ENCODE data around the gene FAM114A1. TPM values are rescaled to one million over a fixed set of nuclear protein-coding genes. Genes with fewer than 3 reads are reported as not detected.

The FAM114A1 gene
- 33.0 and 38.6 TPM in 2 replicates for total RNA-seq (2014; rRNA removed; shearing (Covaris generic))
- polyA plus RNA-seq (2015; cell fraction: cytosol; rRNA removed) = 20.1 and 21.9 TPM in 2 replicates
- polyA plus RNA-seq (2015; cell fraction: nucleus; rRNA removed) = 8.8 and 15.2 TPM in 2 replicates

GRCh38 chr4:38867478-38868058 is at the start of gene FAM114A1:
TSS of gene FAM114A1 (plus strand) at chr4:38867806. CDS start at chr4:38878079, 10,273 bp downstream.
- in situ Hi-C loops (cut with HindIII; ENCODE audit: low pct_unique_long_range_greater_than_20kb, low sequenced_read_pairs) = no loop called here
- DNase-seq (ENCODE audit: low read depth, low spot score) = peak; percentile 73

GRCh38 chr4:38818441-38818976 is 49.1 kb upstream of the FAM114A1 start:
- DNase-seq (ENCODE audit: low read depth, low spot score) = peak; percentile 90
- in situ Hi-C loops (cut with HindIII; ENCODE audit: low pct_unique_long_range_greater_than_20kb, low sequenced_read_pairs) = no loop called here

- DNase-seq (ENCODE audit: low read depth, low spot score) = peak; percentile 41
Observed at GRCh38 chr4:38819569-38819968, 48.0 kb upstream of the FAM114A1 start.

DNA sequence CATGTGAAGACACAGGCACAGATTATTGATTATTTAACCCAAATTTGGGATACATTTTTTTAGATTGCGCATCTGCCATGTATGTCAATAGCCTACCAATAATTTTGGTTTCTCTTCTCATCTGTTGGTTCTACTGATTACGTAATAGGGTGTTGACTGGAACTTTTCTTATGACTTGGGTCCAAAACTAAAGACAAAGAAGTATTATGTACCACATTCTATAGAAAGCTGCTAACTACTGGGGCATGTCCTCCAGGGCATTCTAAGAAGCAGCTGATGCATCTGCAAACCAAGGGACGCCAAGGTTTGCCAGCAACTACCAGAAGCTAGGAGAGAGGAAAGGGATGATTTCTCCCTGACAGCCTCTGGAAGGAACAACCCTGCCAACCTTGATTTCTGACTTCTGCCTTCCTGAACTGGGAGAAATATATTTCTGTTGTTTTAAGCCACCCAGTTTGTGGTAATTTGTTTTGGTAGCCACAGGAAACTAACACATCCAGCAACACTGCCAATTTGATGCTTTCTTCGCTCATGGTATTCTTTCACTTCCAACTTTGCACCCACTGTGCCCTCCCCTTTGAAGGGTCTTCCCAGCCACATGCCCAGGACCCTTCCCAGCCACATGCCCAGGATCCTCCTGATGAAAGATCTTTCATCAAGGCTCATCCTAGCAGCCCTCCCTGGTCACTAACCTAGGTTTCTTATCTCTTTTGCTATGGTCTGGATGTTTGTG is 47.1 kb upstream of the FAM114A1 start:
- DNase-seq (ENCODE audit: low read depth, low spot score) = peak; percentile 90
- in situ Hi-C loops (cut with HindIII; ENCODE audit: low pct_unique_long_range_greater_than_20kb, low sequenced_read_pairs) = no loop called here

More at GRCh38 chr4:38819569-38819968, 48.0 kb upstream of the FAM114A1 start:
- in situ Hi-C loops (cut with HindIII; ENCODE audit: low pct_unique_long_range_greater_than_20kb, low sequenced_read_pairs) = no loop called here

DNA sequence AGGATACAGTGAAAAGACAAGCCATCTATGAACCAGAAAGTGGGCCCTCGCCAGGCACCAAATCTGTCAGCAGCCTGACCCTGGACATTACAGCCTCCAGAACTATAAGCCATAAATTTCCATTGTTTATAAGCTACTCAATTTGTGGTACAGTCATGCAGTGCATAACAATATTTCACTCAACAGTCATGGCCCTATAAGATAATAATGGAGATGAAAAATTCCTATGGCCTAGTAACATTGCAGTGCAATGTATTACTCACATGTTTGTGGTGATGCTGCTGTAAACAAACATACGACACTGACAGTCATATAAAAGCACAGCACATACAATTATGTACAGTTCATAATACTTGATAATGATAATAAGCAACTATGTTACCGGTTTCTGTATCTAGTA is 45.9 kb upstream of the FAM114A1 start:
- no peak for DNase-seq (ENCODE audit: low read depth, low spot score)
- in situ Hi-C loops (cut with HindIII; ENCODE audit: low pct_unique_long_range_greater_than_20kb, low sequenced_read_pairs) = no loop called here

DNA sequence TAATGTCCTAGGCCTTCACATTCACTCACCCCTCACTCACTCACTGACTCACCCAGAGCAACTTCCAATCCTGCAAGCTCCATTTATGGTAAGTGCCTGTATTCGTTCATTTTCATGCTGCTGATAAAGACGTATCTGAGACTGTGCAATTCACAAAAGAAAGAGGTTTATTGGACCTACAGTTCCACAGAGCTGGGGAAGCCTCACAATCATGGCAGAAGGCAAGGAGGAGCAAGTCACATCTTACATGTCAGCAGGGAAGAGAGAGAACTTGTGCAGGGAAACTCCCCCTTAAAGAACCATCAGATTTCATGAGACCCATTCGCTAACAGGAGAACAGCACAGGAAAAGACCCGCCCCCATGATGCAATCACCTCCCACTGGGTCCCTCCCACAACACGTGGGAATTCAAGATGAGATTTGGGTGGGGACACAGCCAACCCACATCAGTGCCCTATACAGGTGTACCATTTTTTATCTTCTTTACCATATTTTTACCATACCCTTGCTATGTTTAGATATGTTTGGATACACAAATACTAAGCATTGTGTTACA is 44.8 kb upstream of the FAM114A1 start:
- no peak for DNase-seq (ENCODE audit: low read depth, low spot score)
- in situ Hi-C loops (cut with HindIII; ENCODE audit: low pct_unique_long_range_greater_than_20kb, low sequenced_read_pairs) = no loop called here

DNA sequence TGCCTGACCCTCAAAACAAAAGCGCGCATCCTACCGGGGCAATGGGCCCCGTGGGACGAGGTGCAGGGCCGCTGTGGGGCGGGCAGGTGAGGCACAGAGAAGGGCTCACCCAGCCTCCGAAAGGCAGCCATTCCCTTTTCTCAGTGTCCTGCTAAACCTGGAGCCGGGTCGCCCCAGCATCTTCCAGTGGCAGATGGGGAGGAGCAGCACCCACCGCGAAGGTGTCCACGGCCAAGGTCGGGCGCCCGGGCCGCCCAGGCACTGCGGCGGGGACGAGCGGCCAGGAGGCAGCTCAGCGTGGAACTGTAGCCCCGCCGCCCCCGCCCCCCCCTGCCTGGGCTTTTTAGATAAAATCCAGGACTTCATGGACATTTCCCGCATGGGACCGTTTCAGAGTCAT is 43.8 kb upstream of the FAM114A1 start:
- in situ Hi-C loops (cut with HindIII; ENCODE audit: low pct_unique_long_range_greater_than_20kb, low sequenced_read_pairs) = no loop called here

DNA sequence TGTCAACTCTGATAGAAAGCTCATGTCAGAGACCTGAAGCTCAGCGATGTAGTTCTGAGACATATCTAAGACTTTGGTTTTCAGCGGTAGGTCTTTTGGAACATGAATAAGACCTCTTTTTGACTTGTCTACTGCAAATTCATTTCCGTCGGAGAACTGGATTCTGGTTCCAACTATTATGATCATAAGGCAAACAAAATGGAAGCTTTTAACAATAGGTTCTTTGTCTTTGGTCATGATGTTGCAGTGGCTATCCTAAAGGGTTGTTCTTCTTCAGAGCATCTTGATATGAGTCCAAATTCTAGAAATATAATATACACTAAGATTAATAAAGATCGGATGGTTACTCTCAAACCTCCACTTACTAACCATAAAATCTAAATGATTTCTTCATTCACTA is 38.4 kb upstream of the FAM114A1 start:
- in situ Hi-C loops (cut with HindIII; ENCODE audit: low pct_unique_long_range_greater_than_20kb, low sequenced_read_pairs) = no loop called here
- peak; percentile 83 for DNase-seq (ENCODE audit: low read depth, low spot score)

More for the DNA sequence above, 43.8 kb upstream of the FAM114A1 start:
- no peak for DNase-seq (ENCODE audit: low read depth, low spot score)

GRCh38 chr4:38831653-38832052 is 36.0 kb upstream of the FAM114A1 start:
- in situ Hi-C loops (cut with HindIII; ENCODE audit: low pct_unique_long_range_greater_than_20kb, low sequenced_read_pairs) = no loop called here

DNA sequence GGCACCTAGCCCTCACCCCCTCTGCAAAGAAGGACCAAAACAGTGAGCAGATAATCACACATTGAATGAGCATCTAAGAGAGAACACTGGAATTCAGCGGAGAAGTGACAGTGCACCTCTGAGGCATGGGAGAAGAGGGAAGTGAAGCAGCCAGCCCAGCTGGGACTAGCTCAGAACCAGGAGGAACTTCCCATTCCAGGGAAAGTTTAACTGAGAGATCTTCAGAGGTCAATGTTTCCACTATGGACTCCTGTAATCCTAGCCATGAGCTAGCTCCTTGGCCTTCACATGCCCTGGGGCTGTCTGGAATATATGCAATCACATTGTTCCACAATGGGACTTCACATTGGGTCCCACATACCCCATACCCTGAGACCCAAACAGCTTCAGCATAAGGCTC is 35.4 kb upstream of the FAM114A1 start:
- in situ Hi-C loops (cut with HindIII; ENCODE audit: low pct_unique_long_range_greater_than_20kb, low sequenced_read_pairs) = no loop called here
- DNase-seq (ENCODE audit: low read depth, low spot score) = no peak

More at GRCh38 chr4:38831653-38832052, 36.0 kb upstream of the FAM114A1 start:
- no peak for DNase-seq (ENCODE audit: low read depth, low spot score)

GRCh38 chr4:38832624-38833528 is 34.7 kb upstream of the FAM114A1 start:
- in situ Hi-C loops (cut with HindIII; ENCODE audit: low pct_unique_long_range_greater_than_20kb, low sequenced_read_pairs) = no loop called here
- DNase-seq (ENCODE audit: low read depth, low spot score) = no peak

- in situ Hi-C loops (cut with HindIII; ENCODE audit: low pct_unique_long_range_greater_than_20kb, low sequenced_read_pairs) = no loop called here
- DNase-seq (ENCODE audit: low read depth, low spot score) = no peak
Observed at GRCh38 chr4:38834570-38834969, 33.0 kb upstream of the FAM114A1 start.

DNA sequence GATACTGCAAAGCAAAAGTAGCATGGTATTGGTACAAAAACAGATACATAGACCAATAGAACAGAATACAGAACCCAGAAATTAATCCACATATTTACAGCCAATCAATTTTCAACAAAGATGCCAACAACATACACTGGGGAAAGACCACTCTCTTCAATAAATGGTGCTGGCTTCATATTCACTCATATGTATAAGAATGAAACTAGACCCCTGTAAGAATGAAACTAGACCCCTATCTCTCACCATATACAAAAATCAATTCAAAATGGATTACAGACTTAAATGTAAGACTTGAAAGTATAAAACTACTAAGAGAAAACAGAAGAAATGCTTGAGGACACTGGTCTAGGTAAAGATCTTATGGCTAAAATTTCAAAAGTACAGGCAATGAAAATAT is 30.3 kb upstream of the FAM114A1 start:
- in situ Hi-C loops (cut with HindIII; ENCODE audit: low pct_unique_long_range_greater_than_20kb, low sequenced_read_pairs) = no loop called here
- DNase-seq (ENCODE audit: low read depth, low spot score) = no peak

DNA sequence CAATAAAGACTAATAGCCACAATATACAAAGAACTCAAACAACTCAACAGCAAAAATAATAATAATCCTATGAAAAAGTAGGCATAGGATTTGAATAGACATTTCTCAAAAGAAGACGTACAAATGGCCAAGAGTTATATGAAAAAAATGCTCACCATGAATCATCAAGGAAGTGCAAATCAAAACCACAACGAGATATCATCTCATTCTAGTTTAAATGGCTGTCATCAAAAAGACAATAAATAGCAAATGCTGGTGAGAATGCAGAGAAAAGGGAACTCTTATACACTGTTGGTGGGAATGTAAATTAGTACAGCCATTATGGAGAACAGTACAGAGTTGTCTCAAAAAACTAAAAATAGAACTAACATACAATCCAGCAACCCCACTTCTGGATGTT is 29.8 kb upstream of the FAM114A1 start:
- DNase-seq (ENCODE audit: low read depth, low spot score) = no peak
- in situ Hi-C loops (cut with HindIII; ENCODE audit: low pct_unique_long_range_greater_than_20kb, low sequenced_read_pairs) = no loop called here

GRCh38 chr4:38842994-38843393 is 24.6 kb upstream of the FAM114A1 start:
- no peak for DNase-seq (ENCODE audit: low read depth, low spot score)
- in situ Hi-C loops (cut with HindIII; ENCODE audit: low pct_unique_long_range_greater_than_20kb, low sequenced_read_pairs) = no loop called here

GRCh38 chr4:38846015-38846414 is 21.6 kb upstream of the FAM114A1 start:
- DNase-seq (ENCODE audit: low read depth, low spot score) = no peak
- in situ Hi-C loops (cut with HindIII; ENCODE audit: low pct_unique_long_range_greater_than_20kb, low sequenced_read_pairs) = no loop called here

GRCh38 chr4:38855466-38855865 is 12.1 kb upstream of the FAM114A1 start:
- in situ Hi-C loops (cut with HindIII; ENCODE audit: low pct_unique_long_range_greater_than_20kb, low sequenced_read_pairs) = no loop called here
- peak; percentile 60 for DNase-seq (ENCODE audit: low read depth, low spot score)
